Tibial nerve (tissue), 4 donors: ENCODE measurements around the gene EFNB2.

Experiments used
- EP300 ChIP-seq, 2 donors: sonication (generic); formaldehyde crosslinking; IDR thresholded peaks; one replicate each; pipeline ENCODE4 v1.6.1; 2017; ENCODE audit warnings: antibody characterized with exemption in 2 of 2, mild to moderate bottlenecking in 1 of 2
- POLR2A ChIP-seq, 2 donors: fragments of 450-650 bp; IDR thresholded peaks; one replicate each; pipeline ENCODE4 v1.6.1; 2017; ENCODE audit warnings: antibody characterized with exemption in 2 of 2, mild to moderate bottlenecking in 2 of 2, moderate library complexity in 2 of 2
- TF ChIP-seq, protein P1 (sequence below), 5 experiments: fragments of 200-600 bp in 3 of 5; fragments of 450-650 bp in 2 of 5; sonication (generic) in 3 of 5; IDR thresholded peaks; one replicate each; pipeline ENCODE4 v1.5.1; 2016 to 2019; ENCODE audit warnings: antibody characterized with exemption in 5 of 5, mild to moderate bottlenecking in 3 of 5, moderate library complexity in 2 of 5

DNA sequence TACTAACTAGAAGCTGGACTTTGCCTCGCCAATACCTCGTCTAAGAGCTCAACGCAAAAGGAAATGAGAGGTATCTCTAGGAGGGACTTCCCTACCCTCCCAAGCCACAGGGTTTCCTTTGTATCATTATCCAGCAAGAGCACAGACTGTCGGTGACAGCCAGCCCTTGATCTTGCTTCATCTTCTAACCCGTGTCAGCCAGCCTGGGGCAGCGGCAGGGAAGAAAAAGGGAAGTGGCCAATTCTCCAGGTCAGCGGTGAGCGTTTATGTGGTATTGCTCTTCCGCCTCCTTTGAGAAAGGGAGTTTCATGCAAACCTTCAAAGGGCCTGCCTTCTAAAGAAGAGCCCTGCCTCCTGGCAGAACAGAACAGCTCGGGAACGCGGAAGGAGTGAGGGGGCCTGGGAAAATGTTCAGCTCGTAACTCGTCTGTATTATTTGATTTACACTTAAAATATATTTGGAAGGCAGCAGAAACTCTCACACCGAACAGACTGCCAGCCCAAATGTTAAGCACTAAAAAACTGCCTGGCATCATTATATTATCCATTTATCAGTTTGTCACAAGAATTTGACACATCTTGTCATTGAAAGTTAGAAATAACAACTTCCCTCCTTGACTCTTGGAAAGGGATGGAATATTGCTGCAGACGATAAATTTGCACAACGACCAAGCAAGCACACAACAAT lies 41.8 kb downstream of the EFNB2 start:
- TF ChIP-seq POLR2A (IDR thresholded peaks at IDR 0.05) (no peak), EP300 (IDR thresholded peaks at IDR 0.05) (no peak)
- TF ChIP-seq, protein P1, sequence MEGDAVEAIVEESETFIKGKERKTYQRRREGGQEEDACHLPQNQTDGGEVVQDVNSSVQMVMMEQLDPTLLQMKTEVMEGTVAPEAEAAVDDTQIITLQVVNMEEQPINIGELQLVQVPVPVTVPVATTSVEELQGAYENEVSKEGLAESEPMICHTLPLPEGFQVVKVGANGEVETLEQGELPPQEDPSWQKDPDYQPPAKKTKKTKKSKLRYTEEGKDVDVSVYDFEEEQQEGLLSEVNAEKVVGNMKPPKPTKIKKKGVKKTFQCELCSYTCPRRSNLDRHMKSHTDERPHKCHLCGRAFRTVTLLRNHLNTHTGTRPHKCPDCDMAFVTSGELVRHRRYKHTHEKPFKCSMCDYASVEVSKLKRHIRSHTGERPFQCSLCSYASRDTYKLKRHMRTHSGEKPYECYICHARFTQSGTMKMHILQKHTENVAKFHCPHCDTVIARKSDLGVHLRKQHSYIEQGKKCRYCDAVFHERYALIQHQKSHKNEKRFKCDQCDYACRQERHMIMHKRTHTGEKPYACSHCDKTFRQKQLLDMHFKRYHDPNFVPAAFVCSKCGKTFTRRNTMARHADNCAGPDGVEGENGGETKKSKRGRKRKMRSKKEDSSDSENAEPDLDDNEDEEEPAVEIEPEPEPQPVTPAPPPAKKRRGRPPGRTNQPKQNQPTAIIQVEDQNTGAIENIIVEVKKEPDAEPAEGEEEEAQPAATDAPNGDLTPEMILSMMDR (IDR thresholded peaks at IDR 0.05) = no peak
